Loucy (cell line): ENCODE measurements around the gene MAT2B.

Experiments
- H2AFZ ChIP-seq: fragments of 200-600 bp; sonication (generic); 2 replicates; pipeline ENCODE4 v1.6.0; 2016; ENCODE audit warnings: antibody characterized with exemption, mild to moderate bottlenecking, low read length, moderate library complexity
- H3F3A ChIP-seq: fragments of 200-600 bp; 2 replicates; pipeline ENCODE4 v1.6.0; 2016; ENCODE audit warnings: antibody characterized with exemption, low read depth, mild to moderate bottlenecking
- H3K27me3 ChIP-seq: fragments of 200-600 bp; sonication (generic); 2 replicates; pipeline ENCODE4 v1.6.1; 2014; ENCODE audit warnings: low read length, mild to moderate bottlenecking; ENCODE audit not compliant: insufficient read depth, poor library complexity, severe bottlenecking
- H3K36me3 ChIP-seq: fragments of 200-600 bp; sonication (generic); 2 replicates; pipeline ENCODE4 v1.6.1; 2016; ENCODE audit warnings: low read length; ENCODE audit not compliant: insufficient read depth
- H3K4me1 ChIP-seq: fragments of 200-600 bp; sonication (generic); 2 replicates; pipeline ENCODE4 v1.5.1; 2014; ENCODE audit warnings: low read length, mild to moderate bottlenecking; ENCODE audit not compliant: insufficient read depth, poor library complexity, severe bottlenecking
- H3K4me2 ChIP-seq: fragments of 200-600 bp; sonication (generic); 2 replicates; pipeline ENCODE4 v1.6.0; 2014; ENCODE audit warnings: antibody characterized with exemption, low read length, low read depth, mild to moderate bottlenecking; ENCODE audit not compliant: poor library complexity, severe bottlenecking
- H3K4me3 ChIP-seq: fragments of 200-600 bp; sonication (generic); 2 replicates; pipeline ENCODE4 v1.5.1; 2014; ENCODE audit warnings: low read length, mild to moderate bottlenecking, mixed read lengths; ENCODE audit not compliant: poor library complexity, severe bottlenecking
- H3K79me2 ChIP-seq: fragments of 200-600 bp; sonication (generic); 2 replicates; pipeline ENCODE4 v1.6.1; 2014; ENCODE audit warnings: low read length; ENCODE audit not compliant: insufficient read depth
- H3K9ac ChIP-seq: fragments of 200-600 bp; sonication (generic); 2 replicates; pipeline ENCODE4 v1.6.0; 2014; ENCODE audit warnings: mild to moderate bottlenecking, low read depth, low read length, moderate library complexity; ENCODE audit not compliant: poor library complexity, severe bottlenecking
- H3K9me2 ChIP-seq: fragments of 200-600 bp; sonication (generic); replicated peaks from 2 replicates; pipeline ENCODE4 v1.6.1; 2016; ENCODE audit warnings: low read depth, low read length, mixed read lengths
- H3K9me3 ChIP-seq: fragments of 200-600 bp; sonication (generic); 2 replicates; pipeline ENCODE4 v1.6.1; 2014; ENCODE audit warnings: mild to moderate bottlenecking, antibody characterized with exemption, low read length, low read depth; ENCODE audit not compliant: insufficient read depth
- H4K20me1 ChIP-seq: fragments of 200-600 bp; sonication (generic); 2 replicates; pipeline ENCODE4 v1.6.0; 2014; ENCODE audit warnings: antibody characterized with exemption, low read length, mild to moderate bottlenecking; ENCODE audit not compliant: insufficient read depth, poor library complexity, severe bottlenecking
- EZH2phosphoT487 ChIP-seq: fragments of 200-600 bp; IDR thresholded peaks from 2 replicates; pipeline ENCODE4 v1.6.1; 2018; ENCODE audit warnings: antibody characterized with exemption, mild to moderate bottlenecking, moderate library complexity, borderline replicate concordance
- TF ChIP-seq, protein P1 (sequence below): fragments of 200-600 bp; sonication (generic); conservative IDR thresholded peaks from 2 replicates; pipeline ENCODE4 v1.5.1; 2014; ENCODE audit warnings: mild to moderate bottlenecking, antibody characterized with exemption, low read length

The MAT2B gene

GRCh38 chr5:163532171-163533084 is 27.0 kb downstream of the MAT2B start:
- H3K79me2 ChIP-seq = no peaks in the 10 kb centered on the region
- H3K4me2 ChIP-seq = no peak overlapping the region
- H3K9me3 ChIP-seq = no peaks in the 10 kb centered on the region
- H2AFZ ChIP-seq = no peak overlapping the region
- no peaks in the 10 kb centered on the region for H4K20me1 ChIP-seq
- no peaks in the 10 kb centered on the region for H3K9me2 ChIP-seq
- H3F3A ChIP-seq = no peaks in the 10 kb centered on the region
- no peak overlapping the region for H3K9ac ChIP-seq
- no peaks in the 10 kb centered on the region for H3K4me1 ChIP-seq
- H3K27me3 ChIP-seq = no peaks in the 10 kb centered on the region
- H3K36me3 ChIP-seq = no peaks in the 10 kb centered on the region
- TF ChIP-seq, protein P1, sequence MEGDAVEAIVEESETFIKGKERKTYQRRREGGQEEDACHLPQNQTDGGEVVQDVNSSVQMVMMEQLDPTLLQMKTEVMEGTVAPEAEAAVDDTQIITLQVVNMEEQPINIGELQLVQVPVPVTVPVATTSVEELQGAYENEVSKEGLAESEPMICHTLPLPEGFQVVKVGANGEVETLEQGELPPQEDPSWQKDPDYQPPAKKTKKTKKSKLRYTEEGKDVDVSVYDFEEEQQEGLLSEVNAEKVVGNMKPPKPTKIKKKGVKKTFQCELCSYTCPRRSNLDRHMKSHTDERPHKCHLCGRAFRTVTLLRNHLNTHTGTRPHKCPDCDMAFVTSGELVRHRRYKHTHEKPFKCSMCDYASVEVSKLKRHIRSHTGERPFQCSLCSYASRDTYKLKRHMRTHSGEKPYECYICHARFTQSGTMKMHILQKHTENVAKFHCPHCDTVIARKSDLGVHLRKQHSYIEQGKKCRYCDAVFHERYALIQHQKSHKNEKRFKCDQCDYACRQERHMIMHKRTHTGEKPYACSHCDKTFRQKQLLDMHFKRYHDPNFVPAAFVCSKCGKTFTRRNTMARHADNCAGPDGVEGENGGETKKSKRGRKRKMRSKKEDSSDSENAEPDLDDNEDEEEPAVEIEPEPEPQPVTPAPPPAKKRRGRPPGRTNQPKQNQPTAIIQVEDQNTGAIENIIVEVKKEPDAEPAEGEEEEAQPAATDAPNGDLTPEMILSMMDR = no peak
- no peak for TF ChIP-seq EZH2phosphoT487
- no peak overlapping the region for H3K4me3 ChIP-seq

GRCh38 chr5:163533223-163533622 is 27.8 kb downstream of the MAT2B start:
- no peaks in the 10 kb centered on the region for H3K4me1 ChIP-seq
- no peaks in the 10 kb centered on the region for H3K9me2 ChIP-seq
- H3K4me2 ChIP-seq = no peak overlapping the region
- H3K79me2 ChIP-seq = no peaks in the 10 kb centered on the region
- no peak overlapping the region for H3K4me3 ChIP-seq
- no peak overlapping the region for H3K9ac ChIP-seq
- no peak for TF ChIP-seq EZH2phosphoT487
- TF ChIP-seq, protein P1 = no peak
- no peaks in the 10 kb centered on the region for H4K20me1 ChIP-seq
- no peaks in the 10 kb centered on the region for H3K9me3 ChIP-seq
- no peaks in the 10 kb centered on the region for H3K27me3 ChIP-seq
- no peaks in the 10 kb centered on the region for H3K36me3 ChIP-seq
- no peak overlapping the region for H2AFZ ChIP-seq
- H3F3A ChIP-seq = no peaks in the 10 kb centered on the region

GRCh38 chr5:163534492-163535094 is 29.2 kb downstream of the MAT2B start:
- Histone ChIP-seq H3K36me3 (no peaks in the 10 kb centered on the region), H3K4me1 (no peaks in the 10 kb centered on the region), H3K9me3 (no peaks in the 10 kb centered on the region), H3K9ac (no peak overlapping the region), H2AFZ (no peak overlapping the region), H3K4me3 (no peak overlapping the region), H4K20me1 (no peaks in the 10 kb centered on the region), H3K27me3 (no peaks in the 10 kb centered on the region), H3F3A (no peaks in the 10 kb centered on the region), H3K4me2 (no peak overlapping the region), H3K9me2 (no peaks in the 10 kb centered on the region), H3K79me2 (no peaks in the 10 kb centered on the region)
- no peak for TF ChIP-seq EZH2phosphoT487
- TF ChIP-seq, protein P1 = no peak
